Liver (tissue), 9 donors: ENCODE results near the gene POMT2. TPM values are rescaled to one million over a fixed set of nuclear protein-coding genes. Genes with fewer than 3 reads are reported as not detected.
"Not testable (repeated sequence)": the region's sequence is repeated elsewhere in the genome, so short reads cannot be mapped to it uniquely, and the experiment has no call there.

Experiments
- DNase-seq: peaks from one replicate; pipeline ENCODE4 v3.0.0-alpha.2; 2017; ENCODE audit warnings: low spot score
- H3K27ac ChIP-seq, 2 donors: one replicate each; pipeline ENCODE4 v1.7.0; 2013; ENCODE audit warnings: inconsistent platforms in 2 of 2, low read length in 2 of 2, control low read depth in 1 of 2, low read depth in 1 of 2, mild to moderate bottlenecking in 1 of 2
- H3K27me3 ChIP-seq, 4 donors: one replicate each; pipeline versions ENCODE4 v1.6.1 to v1.7.0; 2013; ENCODE audit warnings: low read length in 3 of 4, inconsistent platforms in 1 of 4, mild to moderate bottlenecking in 1 of 4, moderate library complexity in 1 of 4; ENCODE audit not compliant: control insufficient read depth in 4 of 4, insufficient read depth in 4 of 4
- H3K36me3 ChIP-seq, 4 donors: one replicate each; pipeline versions ENCODE4 v1.6.1 to v1.7.0; 2013; ENCODE audit warnings: low read length in 3 of 4, mild to moderate bottlenecking in 3 of 4, low read depth in 1 of 4, moderate library complexity in 1 of 4; ENCODE audit not compliant: control insufficient read depth in 4 of 4, insufficient read depth in 3 of 4
- H3K4me1 ChIP-seq, 4 donors: one replicate each; pipeline versions ENCODE4 v1.6.1 to v1.7.0; 2013; ENCODE audit warnings: low read length in 3 of 4, mild to moderate bottlenecking in 3 of 4, moderate library complexity in 1 of 4; ENCODE audit not compliant: control insufficient read depth in 4 of 4, insufficient read depth in 4 of 4
- H3K4me3 ChIP-seq, 3 donors: one replicate each; pipeline versions ENCODE4 v1.6.1 to v1.7.0; 2013; ENCODE audit warnings: low read length in 3 of 3, control low read depth in 1 of 3, low read depth in 1 of 3, mild to moderate bottlenecking in 1 of 3
- H3K9ac ChIP-seq, 2 donors: one replicate each; pipeline ENCODE4 v1.7.0; 2013; ENCODE audit warnings: low read length in 2 of 2, mild to moderate bottlenecking in 2 of 2, moderate library complexity in 2 of 2, control low read depth in 1 of 2, low read depth in 1 of 2
- H3K9me3 ChIP-seq, 4 donors: one replicate each; pipeline versions ENCODE4 v1.6.1 to v1.7.0; 2013; ENCODE audit warnings: low read length in 3 of 4; ENCODE audit not compliant: control insufficient read depth in 4 of 4
- EGR1 ChIP-seq, 2 donors: IDR thresholded peaks; 2 replicates each; pipeline ENCODE4 v1.6.1; 2016 to 2018; ENCODE audit warnings: antibody characterized with exemption in 2 of 2, low read depth in 2 of 2
- FOXA1 ChIP-seq: IDR thresholded peaks from 2 replicates; pipeline ENCODE4 v1.6.1; 2016; ENCODE audit warnings: antibody characterized with exemption
- JUND ChIP-seq, 2 donors: IDR thresholded peaks; 2 replicates each; pipeline ENCODE4 v1.6.1; 2016; ENCODE audit warnings: antibody characterized with exemption in 2 of 2
- SP1 ChIP-seq: IDR thresholded peaks from 2 replicates; pipeline ENCODE4 v1.6.1; 2018; ENCODE audit warnings: antibody characterized with exemption, mild to moderate bottlenecking
- TAF1 ChIP-seq: conservative IDR thresholded peaks from 2 replicates; pipeline ENCODE4 v1.6.1; 2016; ENCODE audit warnings: antibody characterized with exemption, mild to moderate bottlenecking
- YY1 ChIP-seq: IDR thresholded peaks from 2 replicates; pipeline ENCODE4 v1.6.1; 2016; ENCODE audit warnings: antibody characterized with exemption, mild to moderate bottlenecking
- WGBS: extraction: QIAGEN DNeasy Blood & Tissue Kit; methylation state at CpG from one replicate; pipeline ENCODE4 v1.1.7; 2013; 5-methylcytosine and 5-hydroxymethylcytosine counted together
- polyA plus RNA-seq, 2 donors: library from polyadenylated mRNA; stranded (reverse) in 1 of 2; unstranded in 1 of 2; fragments of 200-250 nt in 1 of 2; fragments of >200 nt in 1 of 2; fragmentation: Nextera tagmentation in 1 of 2; extraction: Ambion mirVana in 1 of 2; gene quantifications; one replicate each; pipeline versions ENCODE4 v1.2.1 to v1.2.3, GENCODE V29; 2013 to 2015
- total RNA-seq, 2 donors: library from RNA; depleted of rRNA; stranded (reverse); fragments of >200 nt; gene quantifications; one replicate each; pipeline ENCODE4 v1.2.3, GENCODE V29; 2014
- TF ChIP-seq, protein P1 (sequence below): IDR thresholded peaks from 2 replicates; pipeline ENCODE4 v1.6.1; 2016; ENCODE audit warnings: antibody characterized with exemption
- TF ChIP-seq, protein P2 (sequence below): IDR thresholded peaks from 2 replicates; pipeline ENCODE4 v1.6.1; 2016; ENCODE audit warnings: antibody characterized with exemption, mild to moderate bottlenecking
- donor health status: healthy.
- donor health status: healthy.
- donor health status: healthy.
- donor health status: healthy.
- donor health status: healthy.

POMT2 gene
- total and polyA plus RNA-seq, 4 donors: 4.8 to 13.1 (median 5.3) TPM

DNA sequence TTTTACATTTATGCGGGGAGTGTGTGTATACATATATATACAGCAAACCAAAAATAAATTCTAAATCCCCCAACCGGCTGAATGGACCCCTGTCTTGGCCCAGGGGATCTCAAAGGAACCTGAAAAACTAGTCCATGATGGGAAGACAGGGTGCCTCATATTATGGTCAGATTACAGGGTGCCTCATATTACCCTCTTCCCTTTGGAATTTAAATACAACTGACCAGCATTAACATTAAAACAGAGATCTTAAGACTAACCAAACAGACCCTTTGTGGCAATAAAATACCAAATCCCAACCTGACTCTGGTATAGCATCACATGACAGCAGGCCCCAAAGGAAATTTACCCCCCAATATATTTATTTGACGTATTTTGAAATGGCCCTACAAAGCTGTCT lies 17.2 kb upstream of the POMT2 start (continued):
- TF ChIP-seq, protein P1, sequence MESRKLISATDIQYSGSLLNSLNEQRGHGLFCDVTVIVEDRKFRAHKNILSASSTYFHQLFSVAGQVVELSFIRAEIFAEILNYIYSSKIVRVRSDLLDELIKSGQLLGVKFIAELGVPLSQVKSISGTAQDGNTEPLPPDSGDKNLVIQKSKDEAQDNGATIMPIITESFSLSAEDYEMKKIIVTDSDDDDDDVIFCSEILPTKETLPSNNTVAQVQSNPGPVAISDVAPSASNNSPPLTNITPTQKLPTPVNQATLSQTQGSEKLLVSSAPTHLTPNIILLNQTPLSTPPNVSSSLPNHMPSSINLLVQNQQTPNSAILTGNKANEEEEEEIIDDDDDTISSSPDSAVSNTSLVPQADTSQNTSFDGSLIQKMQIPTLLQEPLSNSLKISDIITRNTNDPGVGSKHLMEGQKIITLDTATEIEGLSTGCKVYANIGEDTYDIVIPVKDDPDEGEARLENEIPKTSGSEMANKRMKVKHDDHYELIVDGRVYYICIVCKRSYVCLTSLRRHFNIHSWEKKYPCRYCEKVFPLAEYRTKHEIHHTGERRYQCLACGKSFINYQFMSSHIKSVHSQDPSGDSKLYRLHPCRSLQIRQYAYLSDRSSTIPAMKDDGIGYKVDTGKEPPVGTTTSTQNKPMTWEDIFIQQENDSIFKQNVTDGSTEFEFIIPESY: no peak

DNA sequence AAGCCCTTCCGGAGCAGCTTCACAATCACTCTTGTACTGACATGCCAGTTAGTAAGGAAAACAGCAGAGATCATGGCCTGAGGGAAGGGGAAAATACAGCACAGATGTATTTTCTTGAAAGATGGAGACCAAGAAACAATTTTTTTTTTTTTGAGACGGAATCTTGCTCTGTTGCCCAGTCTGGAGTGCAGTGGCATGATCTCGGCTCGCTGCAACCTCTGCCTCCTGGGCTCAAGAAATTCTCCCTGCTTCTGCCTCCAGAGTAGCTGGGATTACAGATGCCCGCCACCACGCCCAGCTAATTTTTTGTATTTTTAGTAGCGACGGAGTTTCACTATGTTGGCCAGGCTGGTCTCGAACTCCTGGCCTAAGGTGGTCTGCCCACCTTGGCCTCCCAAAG lies 16.6 kb upstream of the POMT2 start:
- H3K27ac ChIP-seq, H3K27me3 ChIP-seq, H3K4me1 ChIP-seq, DNase-seq, H3K9me3 ChIP-seq, H3K4me3 ChIP-seq, H3K9ac ChIP-seq: not testable (repeated sequence)
- 98% methylated on average over 9 of the region's 9 CpGs for WGBS
- H3K36me3 ChIP-seq: peaks cover 4 to 21% (median 11%) of the 10 kb centered on the region in 4 donors

DNA sequence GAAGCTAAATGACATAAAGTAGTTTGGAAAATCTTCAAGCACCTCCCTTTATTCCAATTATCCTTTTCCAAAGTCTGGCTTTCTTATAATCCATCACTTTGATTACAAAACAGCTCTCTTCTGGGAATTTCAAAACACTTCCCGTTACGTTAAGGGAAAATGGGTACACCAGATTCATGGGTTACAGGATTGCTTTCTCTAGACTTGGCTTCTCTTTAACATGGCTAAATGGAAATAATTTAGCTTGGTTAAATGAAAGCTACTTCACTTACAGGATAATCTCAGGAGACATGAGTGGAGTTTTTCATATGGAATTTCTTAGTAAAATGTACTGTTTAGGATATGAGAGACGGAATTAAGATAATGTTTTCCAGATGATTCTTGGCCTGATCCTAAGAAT lies 14.9 kb upstream of the POMT2 start:
- no peaks in the 10 kb centered on the region for H3K27me3 ChIP-seq
- no peak for DNase-seq

More for the DNA sequence above, 14.9 kb upstream of the POMT2 start:
- Histone ChIP-seq H3K36me3 (peaks cover 2 to 9% (median 6%) of the 10 kb centered on the region in 4 donors), H3K4me3 (no peak overlapping the region), H3K27ac (no peak overlapping the region), H3K9me3 (no peaks in the 10 kb centered on the region), H3K4me1 (peaks cover 0 to 9% (median 0%) of the 10 kb centered on the region in 4 donors), H3K9ac (no peak overlapping the region)
- 93% methylated on average over 3 of the region's 3 CpGs for WGBS
- TF ChIP-seq TAF1: no peak
- no peak for TF ChIP-seq EGR1 (IDR thresholded peaks at IDR 0.05; ENCODE audit: low read depth in 2 of 2)
- no peak for TF ChIP-seq FOXA1
- TF ChIP-seq SP1: no peak
- no peak for TF ChIP-seq JUND (IDR thresholded peaks at IDR 0.05)
- TF ChIP-seq, protein P1: no peak
- no peak for TF ChIP-seq YY1
- TF ChIP-seq, protein P2, sequence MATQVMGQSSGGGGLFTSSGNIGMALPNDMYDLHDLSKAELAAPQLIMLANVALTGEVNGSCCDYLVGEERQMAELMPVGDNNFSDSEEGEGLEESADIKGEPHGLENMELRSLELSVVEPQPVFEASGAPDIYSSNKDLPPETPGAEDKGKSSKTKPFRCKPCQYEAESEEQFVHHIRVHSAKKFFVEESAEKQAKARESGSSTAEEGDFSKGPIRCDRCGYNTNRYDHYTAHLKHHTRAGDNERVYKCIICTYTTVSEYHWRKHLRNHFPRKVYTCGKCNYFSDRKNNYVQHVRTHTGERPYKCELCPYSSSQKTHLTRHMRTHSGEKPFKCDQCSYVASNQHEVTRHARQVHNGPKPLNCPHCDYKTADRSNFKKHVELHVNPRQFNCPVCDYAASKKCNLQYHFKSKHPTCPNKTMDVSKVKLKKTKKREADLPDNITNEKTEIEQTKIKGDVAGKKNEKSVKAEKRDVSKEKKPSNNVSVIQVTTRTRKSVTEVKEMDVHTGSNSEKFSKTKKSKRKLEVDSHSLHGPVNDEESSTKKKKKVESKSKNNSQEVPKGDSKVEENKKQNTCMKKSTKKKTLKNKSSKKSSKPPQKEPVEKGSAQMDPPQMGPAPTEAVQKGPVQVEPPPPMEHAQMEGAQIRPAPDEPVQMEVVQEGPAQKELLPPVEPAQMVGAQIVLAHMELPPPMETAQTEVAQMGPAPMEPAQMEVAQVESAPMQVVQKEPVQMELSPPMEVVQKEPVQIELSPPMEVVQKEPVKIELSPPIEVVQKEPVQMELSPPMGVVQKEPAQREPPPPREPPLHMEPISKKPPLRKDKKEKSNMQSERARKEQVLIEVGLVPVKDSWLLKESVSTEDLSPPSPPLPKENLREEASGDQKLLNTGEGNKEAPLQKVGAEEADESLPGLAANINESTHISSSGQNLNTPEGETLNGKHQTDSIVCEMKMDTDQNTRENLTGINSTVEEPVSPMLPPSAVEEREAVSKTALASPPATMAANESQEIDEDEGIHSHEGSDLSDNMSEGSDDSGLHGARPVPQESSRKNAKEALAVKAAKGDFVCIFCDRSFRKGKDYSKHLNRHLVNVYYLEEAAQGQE: no peak
